Subcutaneous adipose tissue (tissue), 4 donors: ENCODE data around the gene TBC1D1. TPM values are rescaled to one million over a fixed set of nuclear protein-coding genes. Genes with fewer than 3 reads are reported as not detected.

Experiments used
- total RNA-seq, 4 donors: library from RNA; depleted of rRNA; stranded (reverse); fragments of >200 nt; gene quantifications; one replicate each; pipeline ENCODE4 v1.1.0, GENCODE V29; 2016
- TF ChIP-seq, protein P1 (sequence below): fragments of 450-650 bp; IDR thresholded peaks from one replicate; pipeline ENCODE4 v1.5.1; 2016; ENCODE audit warnings: low read depth, mild to moderate bottlenecking, control low read depth, antibody characterized with exemption, moderate library complexity

The TBC1D1 gene
- total RNA-seq, 4 donors from 2014 or later: 60.3 to 123 (median 87.6) TPM

DNA sequence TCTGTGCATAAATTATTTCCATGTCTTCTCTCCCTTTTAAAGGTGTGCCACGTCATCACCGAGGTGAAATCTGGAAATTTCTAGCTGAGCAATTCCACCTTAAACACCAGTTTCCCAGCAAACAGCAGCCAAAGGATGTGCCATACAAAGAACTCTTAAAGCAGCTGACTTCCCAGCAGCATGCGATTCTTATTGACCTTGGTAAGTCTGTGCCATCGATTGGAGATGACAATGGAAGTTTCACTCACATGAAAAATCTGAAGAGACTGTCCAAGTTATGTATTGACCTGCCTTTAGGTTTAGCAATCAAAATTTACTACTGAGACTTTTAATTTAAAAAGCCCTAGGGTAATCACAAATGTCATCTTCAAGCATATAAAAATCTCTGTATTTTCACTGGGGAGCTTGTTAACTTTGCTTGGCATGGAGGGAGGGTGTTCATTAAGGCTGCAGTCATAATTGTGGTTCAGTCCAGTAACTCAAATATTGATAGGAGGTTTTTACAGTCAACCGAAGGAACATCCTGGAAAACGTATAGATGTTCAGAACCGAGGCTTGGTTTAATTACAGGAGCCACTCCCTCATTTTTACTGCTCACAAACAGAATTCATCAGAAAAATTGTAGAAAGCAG lies 212.2 kb downstream of the TBC1D1 start:
- TF ChIP-seq, protein P1, sequence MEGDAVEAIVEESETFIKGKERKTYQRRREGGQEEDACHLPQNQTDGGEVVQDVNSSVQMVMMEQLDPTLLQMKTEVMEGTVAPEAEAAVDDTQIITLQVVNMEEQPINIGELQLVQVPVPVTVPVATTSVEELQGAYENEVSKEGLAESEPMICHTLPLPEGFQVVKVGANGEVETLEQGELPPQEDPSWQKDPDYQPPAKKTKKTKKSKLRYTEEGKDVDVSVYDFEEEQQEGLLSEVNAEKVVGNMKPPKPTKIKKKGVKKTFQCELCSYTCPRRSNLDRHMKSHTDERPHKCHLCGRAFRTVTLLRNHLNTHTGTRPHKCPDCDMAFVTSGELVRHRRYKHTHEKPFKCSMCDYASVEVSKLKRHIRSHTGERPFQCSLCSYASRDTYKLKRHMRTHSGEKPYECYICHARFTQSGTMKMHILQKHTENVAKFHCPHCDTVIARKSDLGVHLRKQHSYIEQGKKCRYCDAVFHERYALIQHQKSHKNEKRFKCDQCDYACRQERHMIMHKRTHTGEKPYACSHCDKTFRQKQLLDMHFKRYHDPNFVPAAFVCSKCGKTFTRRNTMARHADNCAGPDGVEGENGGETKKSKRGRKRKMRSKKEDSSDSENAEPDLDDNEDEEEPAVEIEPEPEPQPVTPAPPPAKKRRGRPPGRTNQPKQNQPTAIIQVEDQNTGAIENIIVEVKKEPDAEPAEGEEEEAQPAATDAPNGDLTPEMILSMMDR: no peak

DNA sequence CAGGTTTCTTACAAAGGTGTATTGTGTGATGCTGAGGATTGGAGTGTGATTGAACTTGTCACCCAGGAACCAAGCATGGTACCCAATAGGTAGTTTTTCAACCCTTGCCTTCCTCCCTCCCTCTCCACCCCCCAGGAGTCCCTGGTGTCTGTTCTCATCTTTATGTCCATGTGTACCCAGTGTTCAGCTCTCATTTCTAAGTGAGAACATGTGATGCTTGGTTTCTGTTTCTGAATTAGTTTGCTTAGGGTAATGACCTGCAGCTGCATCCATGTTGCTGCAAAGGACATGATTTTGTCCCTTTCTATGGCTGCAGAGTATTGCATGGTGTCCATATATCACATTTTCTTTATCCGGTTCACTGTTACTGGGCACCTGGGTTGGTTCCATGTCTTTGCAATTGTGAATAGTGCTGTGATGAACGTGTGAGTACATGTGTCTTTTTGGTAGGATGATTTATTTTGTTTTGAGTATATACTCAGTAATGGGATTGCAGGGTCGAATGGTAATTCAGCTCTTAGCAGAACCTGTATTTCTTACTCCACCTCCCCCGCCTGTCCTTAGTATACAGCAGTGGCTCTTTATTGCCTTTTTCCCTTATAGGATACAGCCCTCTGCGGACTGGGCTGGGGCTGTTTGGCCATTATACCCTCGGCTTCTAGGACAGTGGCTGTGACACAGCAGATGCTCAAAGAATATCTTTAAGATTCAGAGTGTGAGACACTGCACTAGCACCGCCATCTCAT lies 214.8 kb downstream of the TBC1D1 start:
- TF ChIP-seq, protein P1: no peak

DNA sequence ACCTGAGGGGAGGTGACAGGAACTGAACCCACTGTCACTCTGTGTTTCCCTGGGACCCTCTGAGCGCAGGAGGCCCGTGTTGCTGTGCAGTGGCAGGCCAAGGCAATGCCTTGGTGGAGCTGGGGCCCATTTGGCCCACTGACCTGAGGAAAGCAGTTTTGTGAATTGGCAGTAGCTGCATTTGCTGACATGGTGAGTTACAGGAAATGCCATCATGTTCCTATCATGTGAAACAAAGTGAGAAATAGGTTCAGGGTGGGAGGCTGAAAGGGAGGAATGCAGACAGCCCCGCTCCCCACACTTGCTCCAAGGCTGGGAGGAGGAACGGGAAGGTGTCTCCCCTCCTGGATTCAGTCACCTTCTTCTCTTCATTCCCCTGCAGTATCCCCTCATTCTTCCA lies 215.4 kb downstream of the TBC1D1 start:
- TF ChIP-seq, protein P1: no peak

DNA sequence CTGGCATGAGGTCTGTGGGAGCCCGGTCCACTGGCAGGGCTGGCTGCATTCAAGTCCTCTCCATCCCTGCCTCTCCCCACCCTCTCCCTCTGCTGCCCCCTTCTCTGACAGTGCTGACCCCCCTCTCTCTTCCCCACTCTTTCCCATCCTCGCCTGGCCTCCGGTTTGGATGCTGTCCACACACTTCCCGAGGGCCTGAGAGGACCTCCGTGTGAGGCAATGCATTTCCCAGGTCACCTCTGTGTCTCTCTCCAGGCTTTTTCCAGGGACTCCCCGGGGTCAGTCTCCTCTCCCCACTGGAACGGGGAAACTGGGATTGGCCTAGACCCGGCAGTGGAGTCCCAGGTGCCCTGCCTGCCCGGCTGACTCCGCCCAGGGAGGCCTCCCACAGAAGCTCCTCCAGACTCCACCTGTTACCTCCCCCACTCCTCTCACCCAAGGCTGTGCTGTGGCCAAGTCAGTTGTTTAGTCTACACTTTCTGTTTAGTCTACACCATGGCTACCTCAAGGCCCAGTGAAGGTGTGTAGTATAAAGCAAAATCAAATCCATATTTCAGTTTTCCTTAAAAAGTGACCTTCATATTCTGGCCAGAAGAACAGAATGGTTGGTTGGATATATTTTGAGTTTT lies 216.1 kb downstream of the TBC1D1 start:
- TF ChIP-seq, protein P1: no peak

DNA sequence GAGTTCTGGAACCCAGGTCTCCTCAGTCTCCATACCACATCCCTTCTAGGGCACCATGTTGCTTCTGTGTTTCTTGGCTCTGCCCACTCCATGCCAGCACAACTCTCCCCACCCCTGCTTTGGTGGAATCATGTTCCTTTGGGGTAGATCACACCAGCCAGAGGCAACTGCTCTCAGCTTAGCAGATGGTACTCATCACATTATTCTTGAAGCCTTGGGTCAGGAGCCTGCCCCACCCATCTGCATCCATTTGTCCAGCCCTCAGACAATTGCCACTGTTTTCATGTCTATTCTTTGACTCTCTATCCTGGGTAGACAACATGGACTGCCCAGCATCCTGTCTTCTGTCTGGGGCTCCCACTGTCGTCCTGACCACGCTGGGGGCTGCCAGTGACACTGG lies 216.9 kb downstream of the TBC1D1 start:
- TF ChIP-seq, protein P1: no peak

DNA sequence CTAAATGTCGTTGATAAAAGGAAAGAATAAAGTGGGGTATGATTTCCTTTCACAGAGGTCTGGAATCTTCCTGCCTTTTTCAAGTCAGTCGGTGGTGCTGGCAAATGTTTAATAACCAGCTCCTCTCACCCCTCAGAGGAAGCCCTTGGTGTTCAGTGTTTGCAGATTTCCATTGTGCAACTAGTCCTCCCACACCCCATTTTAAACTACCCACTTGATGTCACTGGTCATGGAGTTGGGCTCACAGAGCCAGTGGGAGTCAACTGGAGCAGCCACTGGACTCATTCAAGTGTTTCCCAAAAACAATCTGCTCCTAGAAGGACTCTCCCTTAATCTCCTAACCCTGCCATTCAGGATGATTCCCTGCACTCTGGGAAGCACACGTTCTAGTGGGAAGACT lies 218.5 kb downstream of the TBC1D1 start:
- TF ChIP-seq, protein P1: no peak

DNA sequence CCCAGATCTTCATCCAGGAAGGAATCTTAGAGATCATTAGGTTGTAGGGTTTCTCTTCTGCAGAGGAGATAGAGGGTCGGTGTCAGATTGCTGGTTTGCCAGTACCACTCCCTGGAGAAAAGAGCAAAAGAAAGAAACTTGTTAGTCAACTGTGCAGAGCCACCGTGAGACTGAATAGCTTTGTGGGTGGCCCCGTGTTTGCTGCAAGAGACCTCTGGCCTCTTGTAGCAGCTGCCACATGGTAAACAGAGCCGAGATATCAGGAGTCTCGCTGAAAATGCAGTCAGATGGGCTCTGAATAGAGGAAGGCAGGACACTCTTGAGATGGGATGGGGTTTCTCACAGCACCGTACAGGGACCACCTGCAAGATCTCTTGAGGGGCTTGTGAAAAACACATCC lies 219.0 kb downstream of the TBC1D1 start:
- TF ChIP-seq, protein P1: no peak
